ENCODE results near the gene SHLD1. TPM values are rescaled to one million over a fixed set of nuclear protein-coding genes. Genes with fewer than 3 reads are reported as not detected.

Gene SHLD1
- total and polyA plus RNA-seq, 2 donors (not counting 3 experiments of a cell fraction or from before 2014, with no cell fraction given) = 4.7 to 6.3 TPM

DNA sequence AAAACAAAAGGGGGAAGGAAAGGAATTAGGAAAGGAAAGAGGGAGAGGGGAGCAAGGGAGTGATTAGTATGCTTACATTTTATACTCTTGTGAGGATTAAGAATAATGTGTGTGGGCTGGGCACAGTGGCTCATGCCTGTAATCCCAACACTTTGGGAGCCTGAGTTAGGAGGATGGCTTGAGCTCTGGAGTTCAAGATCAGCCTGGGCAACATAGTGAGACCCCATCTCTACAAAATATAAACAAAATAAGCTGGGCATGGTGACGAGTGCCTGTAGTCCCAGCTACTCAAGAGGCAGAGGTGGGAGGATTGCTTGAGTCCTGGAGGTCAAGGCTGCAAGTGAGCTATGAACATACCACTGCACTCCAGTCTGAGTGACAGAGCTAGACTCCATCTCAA, 47.0 kb downstream of the SHLD1 start:
- POLR2A ChIA-PET = no interaction called here
- Histone ChIP-seq H3K79me2 (ENCODE audit: control insufficient read depth, insufficient read depth, low read length) (no peaks in the 10 kb centered on the region), H3K27ac (ENCODE audit: insufficient read depth, low read depth, low read length) (no peak overlapping the region), H3K9ac (replicated peaks; ENCODE audit: extremely low read depth, insufficient read depth, low read length) (no peak overlapping the region), H3K36me3 (ENCODE audit: control insufficient read depth in 2 of 2, extremely low read depth in 1 of 2, insufficient read depth in 2 of 2, low read length in 2 of 2) (no peaks in the 10 kb centered on the region), H3K9me3 (replicated peaks; ENCODE audit: control insufficient read depth, insufficient read depth, low read length) (no peaks in the 10 kb centered on the region), H3K9me1 (replicated peaks; ENCODE audit: control insufficient read depth, extremely low read depth, insufficient read depth, low read length) (no peaks in the 10 kb centered on the region), H2AFZ (ENCODE audit: low read depth, low read length) (no peak overlapping the region), H4K20me1 (replicated peaks; ENCODE audit: control insufficient read depth, extremely low read depth, insufficient read depth, low read length) (no peaks in the 10 kb centered on the region), H3K4me3 (replicated peaks in 1 of 3; ENCODE audit: insufficient read depth in 1 of 3, low read depth in 1 of 3, low read length in 3 of 3) (no peak overlapping the region), H3K4me1 (ENCODE audit: control insufficient read depth, extremely low read depth, insufficient read depth, low read length) (no peaks in the 10 kb centered on the region), H3K27me3 (ENCODE audit: control insufficient read depth in 2 of 2, insufficient read depth in 2 of 2, low read length in 2 of 2) (no peaks in the 10 kb centered on the region), H3K4me2 (ENCODE audit: insufficient read depth, low read length) (no peak overlapping the region)
- DNase-seq (ENCODE audit: low read depth, low spot score) = no peak
- dilution Hi-C loops (cut with MboI; ENCODE audit: extremely low pct_ligation_motif_present, low sequenced_read_pairs) (no loop called here), intact Hi-C loops (cut with micrococcal nuclease) (no loop called here)
- no TSS peak for BruUV-seq (replicated peaks)
- CTCF ChIA-PET = interaction anchor here (0.8 to 2.2 kb wide), 8 partner anchors 9 to 268 kb away, joined by 3 to 15 read pairs (median 4); no protein-coding TSS in a partner anchor
- FAIRE-seq = no peak
- TF ChIP-seq EZH2 (IDR thresholded peaks at IDR 0.05; ENCODE audit: borderline replicate concordance, low read depth, low read length, severe bottlenecking) (no peak), GATA2 (IDR thresholded peaks at IDR 0.05; ENCODE audit: insufficient read depth, insufficient read length, low read depth, low read length) (no peak), JUN (IDR thresholded peaks at IDR 0.05; ENCODE audit: borderline replicate concordance, insufficient read depth, insufficient read length, low read depth) (no peak), FOS (IDR thresholded peaks at IDR 0.05; ENCODE audit: borderline replicate concordance, insufficient read depth, low read length) (no peak), MYC (IDR thresholded peaks at IDR 0.05; ENCODE audit: low read depth, low read length) (no peak), POLR2A (IDR thresholded peaks at IDR 0.05; ENCODE audit: low read depth, low read length) (no peak), POLR2AphosphoS5 (IDR thresholded peaks at IDR 0.05; ENCODE audit: insufficient read depth, low read depth, low read length) (no peak)
- TF ChIP-seq, protein P1, sequence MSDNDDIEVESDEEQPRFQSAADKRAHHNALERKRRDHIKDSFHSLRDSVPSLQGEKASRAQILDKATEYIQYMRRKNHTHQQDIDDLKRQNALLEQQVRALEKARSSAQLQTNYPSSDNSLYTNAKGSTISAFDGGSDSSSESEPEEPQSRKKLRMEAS (IDR thresholded peaks at IDR 0.05; ENCODE audit: insufficient read depth, insufficient read length) = no peak
- TF ChIP-seq, protein P2, sequence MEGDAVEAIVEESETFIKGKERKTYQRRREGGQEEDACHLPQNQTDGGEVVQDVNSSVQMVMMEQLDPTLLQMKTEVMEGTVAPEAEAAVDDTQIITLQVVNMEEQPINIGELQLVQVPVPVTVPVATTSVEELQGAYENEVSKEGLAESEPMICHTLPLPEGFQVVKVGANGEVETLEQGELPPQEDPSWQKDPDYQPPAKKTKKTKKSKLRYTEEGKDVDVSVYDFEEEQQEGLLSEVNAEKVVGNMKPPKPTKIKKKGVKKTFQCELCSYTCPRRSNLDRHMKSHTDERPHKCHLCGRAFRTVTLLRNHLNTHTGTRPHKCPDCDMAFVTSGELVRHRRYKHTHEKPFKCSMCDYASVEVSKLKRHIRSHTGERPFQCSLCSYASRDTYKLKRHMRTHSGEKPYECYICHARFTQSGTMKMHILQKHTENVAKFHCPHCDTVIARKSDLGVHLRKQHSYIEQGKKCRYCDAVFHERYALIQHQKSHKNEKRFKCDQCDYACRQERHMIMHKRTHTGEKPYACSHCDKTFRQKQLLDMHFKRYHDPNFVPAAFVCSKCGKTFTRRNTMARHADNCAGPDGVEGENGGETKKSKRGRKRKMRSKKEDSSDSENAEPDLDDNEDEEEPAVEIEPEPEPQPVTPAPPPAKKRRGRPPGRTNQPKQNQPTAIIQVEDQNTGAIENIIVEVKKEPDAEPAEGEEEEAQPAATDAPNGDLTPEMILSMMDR (IDR thresholded peaks at IDR 0.05; ENCODE audit: extremely low read depth in 1 of 2, insufficient read depth in 1 of 2, low read depth in 1 of 2, low read length in 2 of 2) = no peak
